Breast epithelium (tissue), 4 donors: ENCODE measurements around the gene PC. TPM values are rescaled to one million over a fixed set of nuclear protein-coding genes. Genes with fewer than 3 reads are reported as not detected.

Experiments
- DNase-seq, 2 donors: peaks; one replicate each; pipeline ENCODE4 v3.0.0-alpha.2; 2019; ENCODE audit warnings: low spot score in 2 of 2
- H3K27ac ChIP-seq, 2 donors: fragments of 200-600 bp; sonication (generic) in 1 of 2; one replicate each; pipeline ENCODE4 v1.5.1; 2016 to 2019; ENCODE audit warnings: mild to moderate bottlenecking in 1 of 2
- H3K27me3 ChIP-seq, 2 donors: fragments of 200-600 bp; sonication (generic) in 1 of 2; one replicate each; pipeline versions ENCODE4 v1.5.1 to v1.6.0; 2017 to 2019; ENCODE audit warnings: control low read depth in 1 of 2, mild to moderate bottlenecking in 1 of 2
- H3K36me3 ChIP-seq: fragments of 200-600 bp; one replicate; pipeline ENCODE4 v1.5.1; 2019
- H3K4me1 ChIP-seq, 2 donors: fragments of 200-600 bp; sonication (generic); one replicate each; pipeline ENCODE4 v1.5.1; 2016 to 2019; ENCODE audit warnings: control low read depth in 1 of 2
- H3K4me3 ChIP-seq, 3 donors: fragments of 200-600 bp; sonication (generic); 1 replicate in 2 of 3; 2 replicates in 1 of 3; pipeline ENCODE4 v1.5.1; 2016 to 2019; ENCODE audit warnings: mild to moderate bottlenecking in 3 of 3, moderate library complexity in 2 of 3
- H3K9me3 ChIP-seq, 2 donors: fragments of 200-600 bp; sonication (generic) in 1 of 2; one replicate each; pipeline ENCODE4 v1.5.1; 2016 to 2019; ENCODE audit warnings: control low read depth in 1 of 2
- CTCF ChIP-seq, 3 donors: fragments of 450-650 bp; IDR thresholded peaks; one replicate each; pipeline ENCODE4 v1.5.1; 2016 to 2017; ENCODE audit warnings: antibody characterized with exemption in 3 of 3, mild to moderate bottlenecking in 3 of 3, moderate library complexity in 3 of 3
- POLR2A ChIP-seq: fragments of 450-650 bp; IDR thresholded peaks from one replicate; pipeline ENCODE4 v1.6.1; 2016; ENCODE audit warnings: antibody characterized with exemption, mild to moderate bottlenecking, moderate library complexity
- POLR2AphosphoS5 ChIP-seq, 3 donors: sonication (generic); formaldehyde crosslinking; IDR thresholded peaks; one replicate each; pipeline ENCODE4 v1.6.1; 2017; ENCODE audit warnings: antibody characterized with exemption in 3 of 3
- intact Hi-C: fragments of 100-400 bp; cut with DNase I; formaldehyde crosslinking; loops from one replicate; pipeline ENCODE4 v1.15.1; 2023; ENCODE audit warnings: low total_unique reads
- total RNA-seq, 3 donors: library from RNA; depleted of rRNA; stranded (reverse); fragments of >200 nt; gene quantifications; one replicate each; pipeline ENCODE4 v1.1.0, GENCODE V29; 2016

Gene PC
- total RNA-seq, 3 donors from 2014 or later: 35.4 to 137 (median 50.2) TPM

- Histone ChIP-seq H3K4me3 (peak within 1 kb of the TSS; percentile 60 to 79 (median 62)), H3K36me3 (no peaks in the 10 kb centered on the region), H3K4me1 (peaks cover 0 to 11% of the 10 kb centered on the region in 2 donors), H3K9me3 (no peaks in the 10 kb centered on the region), H3K27ac (peak within 1 kb of the TSS; percentile 82 to 89), H3K27me3 (no peaks in the 10 kb centered on the region)
- no peak for DNase-seq
- no peak for TF ChIP-seq POLR2A
- peak in 1 of 3 donors; percentile 10 for TF ChIP-seq POLR2AphosphoS5 (IDR thresholded peaks at IDR 0.05)
- TF ChIP-seq CTCF (IDR thresholded peaks at IDR 0.05): no peak
- intact Hi-C loops: no loop called here
Measured at GRCh38 chr11:66856496-66857233, 101.5 kb downstream of the PC start, which contains the start of gene LRFN4. Gene LRFN4, plus strand, starts transcription at chr11:66857064. Its CDS starts 681 bp downstream, at chr11:66857745.

GRCh38 chr11:66855574-66856495 is 102.3 kb downstream of the PC start:
- intact Hi-C loops: no loop called here
- no peaks in the 10 kb centered on the region for H3K36me3 ChIP-seq
- H3K4me1 ChIP-seq: peaks cover 0 to 11% of the 10 kb centered on the region in 2 donors
- TF ChIP-seq POLR2AphosphoS5 (IDR thresholded peaks at IDR 0.05) (peak; percentile 29 to 45 (median 36)), POLR2A (no peak)
- H3K4me3 ChIP-seq: peak overlapping the region; percentile 60 to 79 (median 62)
- DNase-seq: peak; percentile 72 to 79
- peak overlapping the region; percentile 82 to 89 for H3K27ac ChIP-seq
- no peaks in the 10 kb centered on the region for H3K9me3 ChIP-seq
- no peaks in the 10 kb centered on the region for H3K27me3 ChIP-seq

- intact Hi-C loops: no loop called here
Measured at GRCh38 chr11:66854729-66855211, 103.4 kb downstream of the PC start.

GRCh38 chr11:66854231-66854661 is 103.9 kb downstream of the PC start:
- DNase-seq: no peak
- peaks cover 0 to 11% of the 10 kb centered on the region in 2 donors for H3K4me1 ChIP-seq
- no peak overlapping the region for H3K27ac ChIP-seq
- intact Hi-C loops: no loop called here
- no peak for TF ChIP-seq POLR2AphosphoS5 (IDR thresholded peaks at IDR 0.05)
- TF ChIP-seq CTCF (IDR thresholded peaks at IDR 0.05): no peak
- TF ChIP-seq POLR2A: no peak
- H3K27me3 ChIP-seq: no peaks in the 10 kb centered on the region
- H3K36me3 ChIP-seq: no peaks in the 10 kb centered on the region
- H3K9me3 ChIP-seq: no peaks in the 10 kb centered on the region
- no peak overlapping the region for H3K4me3 ChIP-seq

More at GRCh38 chr11:66854729-66855211, 103.4 kb downstream of the PC start:
- H3K27me3 ChIP-seq: no peaks in the 10 kb centered on the region
- no peak overlapping the region for H3K27ac ChIP-seq
- no peak for TF ChIP-seq POLR2AphosphoS5 (IDR thresholded peaks at IDR 0.05)
- TF ChIP-seq POLR2A: no peak
- TF ChIP-seq CTCF (IDR thresholded peaks at IDR 0.05): no peak
- H3K4me1 ChIP-seq: peaks cover 0 to 11% of the 10 kb centered on the region in 2 donors
- H3K36me3 ChIP-seq: no peaks in the 10 kb centered on the region
- H3K4me3 ChIP-seq: no peak overlapping the region
- H3K9me3 ChIP-seq: no peaks in the 10 kb centered on the region
- DNase-seq: no peak
